Omental fat pad (tissue), 4 donors: Measurements from ENCODE around the gene GLRX2. TPM values are rescaled to one million over a fixed set of nuclear protein-coding genes. Genes with fewer than 3 reads are reported as not detected.

Experiments used
- ATAC-seq: fragments of 150-250 bp; one replicate; pipeline ENCODE4 v1.9.1; 2016; ENCODE audit warnings: mild to moderate bottlenecking, moderate library complexity; ENCODE audit not compliant: low FRiP score
- DNase-seq: peaks from one replicate; pipeline ENCODE4 v3.0.0-alpha.2; 2019; ENCODE audit warnings: low spot score
- CTCF ChIP-seq, 3 donors: fragments of 450-650 bp; IDR thresholded peaks; one replicate each; pipeline ENCODE4 v1.5.1; 2016 to 2017; ENCODE audit warnings: antibody characterized with exemption in 3 of 3, mild to moderate bottlenecking in 3 of 3, moderate library complexity in 2 of 3
- total RNA-seq, 4 donors: library from RNA; depleted of rRNA; stranded (reverse); fragments of >200 nt; gene quantifications; one replicate each; pipeline ENCODE4 v1.1.0, GENCODE V29; 2016

Gene GLRX2
- total RNA-seq, 4 donors from 2014 or later: 6.1 to 12.6 (median 8.7) TPM

DNA sequence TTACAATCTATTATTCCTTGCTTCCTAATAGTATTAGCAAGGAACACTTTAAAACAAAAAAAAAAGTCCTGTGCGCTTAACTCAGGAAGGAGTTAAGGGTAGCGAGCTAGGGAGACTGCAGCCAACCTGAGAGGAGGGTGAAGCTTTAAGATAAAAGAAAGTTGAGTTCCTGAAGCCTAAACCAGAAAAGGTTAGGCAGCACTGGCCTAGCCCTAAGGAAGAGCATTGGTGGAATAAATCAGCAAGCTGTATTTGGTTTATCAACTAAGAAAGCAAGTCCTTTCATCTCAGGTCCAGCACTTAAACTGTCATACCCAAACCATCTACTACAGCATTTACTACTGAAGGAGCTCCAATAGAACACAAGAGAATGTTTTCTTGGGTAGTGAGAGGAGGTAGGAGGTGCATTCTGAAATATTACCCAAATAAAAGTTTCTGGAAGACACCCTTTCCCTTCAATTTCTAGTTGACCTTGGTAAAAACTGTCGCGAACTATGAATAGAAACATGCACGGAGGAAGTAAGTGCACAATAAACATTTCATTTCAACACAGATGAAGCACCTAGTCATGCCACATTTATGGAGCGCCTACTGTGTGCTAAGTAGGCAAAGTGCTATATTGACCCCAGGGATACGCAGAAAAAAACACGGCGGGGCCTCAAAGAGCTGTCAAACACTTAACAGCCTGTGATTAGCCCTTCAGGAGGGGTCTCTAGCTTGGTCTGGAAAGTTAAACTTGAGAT lies 1.3 kb downstream of the GLRX2 start:
- ATAC-seq: no peak
- DNase-seq: no peak
- no peak for TF ChIP-seq CTCF (IDR thresholded peaks at IDR 0.05)

DNA sequence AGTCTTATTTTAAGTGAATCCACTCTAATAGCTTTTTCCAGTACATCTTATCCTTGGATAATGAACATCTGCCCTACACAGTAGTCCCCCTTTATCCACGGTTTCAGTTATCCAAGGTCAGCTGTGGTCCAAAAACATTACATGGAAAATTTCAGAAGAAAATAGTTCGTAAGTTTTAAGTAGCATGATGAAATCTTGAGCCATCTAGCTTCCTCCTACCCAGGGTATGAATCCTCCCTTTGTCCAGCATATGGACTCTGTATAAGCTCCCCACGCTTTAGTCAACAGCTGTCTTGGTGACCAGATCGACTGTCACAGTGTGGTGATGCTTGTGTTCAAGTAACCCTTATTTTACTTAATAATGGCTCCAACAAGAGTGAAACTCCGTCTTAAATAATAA lies 2.6 kb downstream of the GLRX2 start:
- DNase-seq (no peak), ATAC-seq (no peak)
- TF ChIP-seq CTCF (IDR thresholded peaks at IDR 0.05): no peak

DNA sequence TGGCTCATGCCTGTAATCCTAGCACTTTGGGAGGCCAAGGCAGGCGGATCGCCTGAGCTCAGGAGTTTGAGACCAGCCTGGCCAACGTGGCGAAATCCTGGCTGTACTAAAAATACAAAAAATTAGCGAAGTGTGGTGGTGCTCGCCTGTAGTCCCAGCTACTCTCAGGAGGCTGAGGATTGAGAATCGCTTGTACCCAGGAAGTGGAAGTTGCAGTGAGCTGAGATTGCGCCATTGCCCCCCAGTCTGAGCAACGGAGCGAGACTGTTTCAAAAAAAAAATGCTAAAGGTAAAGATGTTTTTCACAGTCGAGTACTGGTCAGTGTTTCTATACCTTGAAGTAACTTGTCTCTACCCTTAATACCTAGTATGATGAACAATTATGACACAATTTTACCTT lies 11.1 kb downstream of the GLRX2 start:
- TF ChIP-seq CTCF (IDR thresholded peaks at IDR 0.05): no peak
- ATAC-seq: no peak

GRCh38 chr1:193090865-193091264 lies 14.3 kb downstream of the GLRX2 start:
- no peak for TF ChIP-seq CTCF (IDR thresholded peaks at IDR 0.05)
- DNase-seq: no peak
- ATAC-seq: no peak

More for the DNA sequence above, 11.1 kb downstream of the GLRX2 start:
- no peak for DNase-seq

- ATAC-seq (no peak), DNase-seq (no peak)
- TF ChIP-seq CTCF (IDR thresholded peaks at IDR 0.05): no peak
Measured at GRCh38 chr1:193087893-193088292, 17.3 kb downstream of the GLRX2 start.

DNA sequence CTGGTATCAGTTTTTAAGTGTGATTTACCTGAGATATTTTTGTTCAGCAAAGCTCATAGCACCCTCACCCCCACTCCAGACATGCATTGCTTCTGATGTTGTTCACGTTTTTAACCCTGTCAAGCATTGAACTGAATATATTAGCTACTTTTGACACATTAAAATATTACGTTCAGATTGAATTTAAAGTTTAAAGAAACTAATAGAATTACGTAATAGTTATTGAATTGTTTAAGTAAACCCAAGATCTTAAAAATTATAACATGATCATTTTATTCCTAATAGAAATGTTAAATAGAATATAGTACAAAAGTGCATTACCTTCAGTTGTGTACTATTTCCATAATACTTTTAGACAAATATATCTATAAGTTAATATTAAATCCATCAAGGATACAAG lies 18.9 kb downstream of the GLRX2 start:
- DNase-seq (no peak), ATAC-seq (no peak)
- TF ChIP-seq CTCF (IDR thresholded peaks at IDR 0.05): no peak

DNA sequence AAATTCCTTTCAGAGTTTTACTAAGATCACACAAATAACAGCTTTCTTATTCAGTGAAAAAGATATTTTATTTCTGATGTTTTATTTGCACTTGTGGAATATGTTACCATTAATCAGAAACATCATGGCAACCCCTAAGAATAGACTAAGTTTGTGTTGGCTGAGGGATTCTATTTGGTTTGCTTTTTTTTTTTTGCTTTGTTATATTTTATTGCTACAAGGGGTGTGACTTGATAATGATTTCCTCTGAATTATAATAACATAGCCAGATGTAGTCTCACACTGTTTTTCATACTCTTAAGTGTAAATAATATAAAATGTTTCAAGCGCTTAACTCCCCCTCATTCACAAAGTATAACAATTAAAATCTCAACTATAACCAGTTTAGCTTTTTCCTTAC lies 20.0 kb downstream of the GLRX2 start:
- ATAC-seq (no peak), DNase-seq (no peak)
- TF ChIP-seq CTCF (IDR thresholded peaks at IDR 0.05): no peak
